GM12892 (cell line): ENCODE measurements around the gene PPM1H.
"Not testable (repeated sequence)": the region's sequence is repeated elsewhere in the genome, so short reads cannot be mapped to it uniquely, and the experiment has no call there.

Source experiments
- DNase-seq: peaks from one replicate; pipeline ENCODE4 v3.0.0; 2011; ENCODE audit not compliant: insufficient read length
- FAIRE-seq: peaks from 2 replicates; lab custom pipeline; 2011; peaks lifted over from hg19 to GRCh38; lab: Jason Lieb, UNC
- POLR2A ChIP-seq: IDR thresholded peaks from 2 replicates; pipeline ENCODE4 v1.6.1; 2011; ENCODE audit warnings: low read depth, low read length, control low read depth
- POLR2AphosphoS5 ChIP-seq: IDR thresholded peaks from 2 replicates; pipeline ENCODE4 v1.6.1; 2011; ENCODE audit warnings: low read depth, low read length, control low read depth
- TAF1 ChIP-seq: IDR thresholded peaks from 2 replicates; pipeline ENCODE4 v1.6.1; 2011; ENCODE audit warnings: low read depth, mild to moderate bottlenecking, control low read depth, low read length, borderline replicate concordance

PPM1H gene

DNA sequence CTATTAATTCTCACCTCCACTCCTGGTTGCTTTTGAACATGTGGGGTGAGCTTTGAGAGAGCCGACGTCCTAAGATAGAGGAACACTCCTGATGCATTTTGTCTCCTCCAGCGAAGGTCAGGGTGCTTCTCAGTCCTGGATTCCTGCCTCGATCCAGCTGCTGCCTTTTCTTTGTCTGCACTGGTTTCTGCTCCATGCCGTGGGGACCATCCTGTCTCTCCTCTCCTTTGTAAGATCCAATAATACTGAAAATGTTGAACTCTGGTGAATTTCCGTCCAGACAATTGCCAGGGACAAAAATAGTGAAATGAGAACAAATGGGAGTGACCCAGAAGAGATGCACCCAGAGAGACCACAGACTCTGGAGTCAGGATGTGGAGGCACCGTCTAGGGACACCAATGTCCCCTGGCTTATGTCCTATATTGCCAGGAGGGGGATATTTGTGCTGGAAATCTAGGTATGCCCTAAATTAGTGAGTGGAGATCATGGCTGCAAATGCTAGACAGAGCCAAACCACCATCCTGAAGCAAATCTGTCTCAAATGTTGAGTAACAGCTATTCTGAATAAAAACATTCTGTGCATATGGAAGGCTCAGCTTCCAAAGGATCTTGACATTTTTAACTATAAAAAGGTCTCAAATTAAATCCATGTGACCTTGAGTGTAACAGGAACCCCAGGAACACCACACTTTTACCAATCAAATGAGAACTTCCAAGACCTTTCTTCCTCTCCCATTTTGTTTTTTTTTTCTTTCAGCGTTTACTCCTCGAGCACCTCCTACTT, 170.9 kb downstream of the PPM1H start:
- DNase-seq, result no peak
- TF ChIP-seq POLR2A (no peak), POLR2AphosphoS5 (no peak), TAF1 (no peak)
- FAIRE-seq, result no peak

DNA sequence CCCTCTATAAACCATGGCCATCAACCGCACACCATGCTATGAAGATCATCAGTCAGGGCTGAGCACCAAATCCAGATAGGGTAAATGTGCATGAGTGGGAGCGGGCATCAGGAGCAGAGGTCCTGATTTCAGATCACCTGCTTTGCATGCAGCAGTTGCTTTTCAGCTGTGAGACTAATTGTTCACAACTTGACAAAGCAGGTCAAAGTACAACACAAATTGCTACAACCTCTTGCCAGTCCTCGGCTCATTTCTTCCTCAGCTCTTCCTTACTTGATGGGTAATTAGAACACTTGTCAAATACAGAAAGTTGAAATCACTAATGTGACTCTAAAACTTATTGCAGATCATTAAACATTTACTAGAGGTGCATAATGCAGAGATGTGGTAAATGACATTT, 171.6 kb downstream of the PPM1H start:
- FAIRE-seq, result no peak
- TF ChIP-seq TAF1 (no peak), POLR2AphosphoS5 (no peak), POLR2A (no peak)
- no peak for DNase-seq

DNA sequence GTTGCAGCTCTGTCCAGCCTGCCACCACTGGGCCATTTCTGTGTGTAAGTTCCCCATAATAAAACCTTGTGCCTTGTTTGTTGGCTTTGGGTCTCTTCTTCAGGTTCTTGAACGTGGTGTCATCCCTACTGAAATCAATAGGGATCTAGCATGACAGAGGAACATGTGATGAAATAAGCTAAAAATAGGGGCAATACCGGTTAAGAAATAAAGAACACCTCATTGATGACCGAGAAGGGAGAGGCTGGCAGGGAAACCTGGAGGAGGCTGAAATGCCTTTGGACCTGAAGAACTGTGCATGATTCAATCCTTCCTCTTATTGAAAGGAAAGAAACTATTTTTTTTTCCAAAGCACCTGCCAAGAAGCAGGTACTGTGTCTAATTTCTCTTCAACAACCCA, 172.3 kb downstream of the PPM1H start:
- no peak for FAIRE-seq
- TF ChIP-seq POLR2AphosphoS5, result no peak
- no peak for TF ChIP-seq TAF1
- no peak for TF ChIP-seq POLR2A

DNA sequence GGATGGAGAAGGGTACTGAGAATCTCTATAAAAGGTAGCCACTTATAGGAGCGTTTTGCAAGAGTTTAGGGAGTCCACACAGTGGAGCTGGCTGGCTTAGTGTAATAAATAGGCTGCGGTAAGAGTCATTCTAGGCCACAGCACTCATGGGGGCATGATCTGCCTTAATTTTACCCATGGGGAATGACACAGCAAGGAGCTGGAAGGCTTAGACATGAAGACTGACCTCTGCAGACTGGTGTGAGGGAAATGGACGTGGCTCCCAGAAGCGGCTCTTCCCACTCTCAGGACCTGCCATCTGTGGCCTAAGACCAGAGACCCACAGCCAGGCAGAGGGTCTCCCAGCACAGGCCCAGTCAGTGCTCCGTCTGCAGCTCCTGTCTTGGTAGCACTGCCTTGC, 173.3 kb downstream of the PPM1H start:
- DNase-seq (no peak), FAIRE-seq (no peak)
- TF ChIP-seq POLR2A, result no peak
- TF ChIP-seq POLR2AphosphoS5, result no peak
- no peak for TF ChIP-seq TAF1

More for the DNA sequence above, 172.3 kb downstream of the PPM1H start:
- DNase-seq, result no peak

DNA sequence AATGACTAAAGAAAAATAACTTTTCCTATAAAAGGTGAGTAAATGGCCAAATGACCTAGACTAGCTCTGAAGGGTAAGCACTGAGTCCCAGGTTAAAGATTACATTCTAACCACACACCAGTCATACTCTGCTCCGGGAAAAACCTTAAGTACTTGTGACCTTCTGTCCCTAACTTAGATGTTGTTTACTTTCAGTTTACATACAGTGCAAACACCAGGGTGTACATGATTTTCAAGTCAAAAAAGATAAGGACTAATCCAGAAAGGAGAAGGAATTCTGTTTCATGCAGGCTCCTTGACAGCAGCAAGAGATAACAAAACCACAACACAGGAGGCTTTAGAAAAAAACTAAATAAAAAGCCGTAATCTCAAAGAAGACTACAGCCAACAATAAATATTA, 174.2 kb downstream of the PPM1H start:
- TF ChIP-seq POLR2A (no peak), POLR2AphosphoS5 (no peak), TAF1 (no peak)
- no peak for DNase-seq
- peak; percentile 27 for FAIRE-seq

DNA sequence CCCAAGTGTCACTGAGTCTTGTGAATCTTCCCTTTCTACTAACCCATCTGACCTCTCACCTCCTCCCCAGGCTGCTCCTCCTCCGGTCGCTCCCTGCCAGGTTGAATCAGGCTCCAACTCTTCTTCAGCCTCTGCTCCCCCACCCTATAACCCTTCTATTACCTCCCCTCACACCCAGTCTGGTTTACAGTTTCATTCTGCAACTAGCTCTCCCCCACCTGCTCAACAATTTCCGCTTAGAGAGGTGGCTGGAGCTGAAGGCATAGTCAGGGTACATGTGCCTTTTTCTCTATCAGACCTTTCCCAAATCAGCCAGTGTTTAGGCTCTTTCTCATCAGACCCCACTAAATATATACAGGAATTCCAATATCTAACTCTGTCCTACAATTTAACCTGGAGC, 174.6 kb downstream of the PPM1H start:
- DNase-seq, FAIRE-seq: not testable (repeated sequence)

DNA sequence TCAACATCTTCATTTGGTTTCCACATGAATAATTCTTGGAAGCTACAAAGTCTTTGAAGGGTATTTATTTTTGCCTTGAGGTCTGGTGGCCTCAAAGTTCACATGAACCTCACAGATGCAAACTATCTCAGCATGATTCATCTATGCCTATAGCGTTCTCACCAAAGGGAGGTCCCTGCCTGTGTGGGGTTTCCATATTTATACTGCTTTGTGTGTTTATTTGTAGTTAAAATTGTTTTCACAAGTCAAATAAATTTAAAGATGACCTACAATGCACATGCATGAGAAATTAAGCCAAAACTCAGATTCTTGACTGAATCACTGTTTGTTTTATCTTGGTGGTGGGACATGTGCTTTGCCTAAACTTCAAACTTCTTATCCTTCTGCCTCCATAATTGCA, 176.7 kb downstream of the PPM1H start:
- DNase-seq (no peak), FAIRE-seq (no peak)
- no peak for TF ChIP-seq POLR2A
- TF ChIP-seq TAF1, result no peak

DNA sequence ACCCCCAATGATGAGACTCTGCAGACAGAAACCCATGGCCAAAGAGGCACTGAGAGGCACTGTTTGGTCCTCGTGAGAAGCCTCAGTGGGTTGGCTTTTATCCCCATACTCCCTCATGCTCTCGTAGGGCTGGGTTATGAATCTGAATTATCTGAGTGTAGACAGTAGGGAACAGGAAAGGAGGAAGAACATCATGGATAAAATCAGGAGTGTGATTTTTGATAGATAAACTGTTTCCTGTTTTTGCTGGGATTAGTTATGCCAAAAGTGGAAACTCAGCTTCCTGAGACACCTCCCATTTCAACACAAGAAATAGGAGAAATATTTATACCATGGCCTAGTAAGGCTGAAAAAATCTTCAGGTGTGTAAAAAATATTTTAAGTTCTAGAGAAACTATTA, 177.9 kb downstream of the PPM1H start:
- FAIRE-seq, result no peak
- DNase-seq, result no peak
- TF ChIP-seq POLR2A (no peak), TAF1 (no peak)

DNA sequence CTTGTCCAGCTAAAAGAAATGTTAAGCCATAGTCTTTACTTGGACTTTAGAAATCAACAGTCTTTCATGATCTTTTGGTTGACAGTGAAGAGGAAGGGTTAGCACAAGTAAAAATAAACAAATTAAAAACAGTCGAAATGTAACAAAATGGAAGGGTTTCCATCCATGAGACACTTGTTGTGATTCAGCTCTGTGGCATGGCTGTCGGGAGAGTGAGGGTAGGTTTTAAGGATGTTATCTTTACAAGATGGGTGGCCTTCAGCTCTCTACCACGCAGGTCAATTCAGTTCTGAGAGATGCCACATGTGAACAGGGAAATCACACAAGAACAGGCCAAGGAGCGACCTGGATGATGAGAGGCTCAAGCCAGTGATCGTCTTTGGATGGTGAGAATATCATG, 180.2 kb downstream of the PPM1H start:
- TF ChIP-seq POLR2A, result no peak
- no peak for TF ChIP-seq TAF1
- TF ChIP-seq POLR2AphosphoS5, result no peak

DNA sequence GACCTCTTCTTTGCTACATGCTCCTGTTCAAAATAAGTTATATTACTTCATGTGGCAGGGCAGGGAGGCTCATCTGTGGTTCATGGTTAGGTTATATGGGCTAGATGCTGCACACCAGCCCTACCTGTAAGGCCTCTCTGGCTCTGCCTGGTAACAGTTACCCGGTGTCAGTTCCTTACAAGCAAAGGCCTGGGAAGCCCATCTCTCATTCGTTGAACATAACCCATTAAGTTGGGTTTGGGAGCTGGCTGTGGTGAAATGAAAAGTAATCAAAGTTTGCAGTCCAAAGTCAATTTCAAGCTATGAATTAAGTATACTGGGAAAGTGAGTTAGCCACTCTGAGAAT, 183.2 kb downstream of the PPM1H start:
- FAIRE-seq, result peak; percentile 33
- no peak for DNase-seq

More for the DNA sequence above, 180.2 kb downstream of the PPM1H start:
- DNase-seq, result no peak
- no peak for FAIRE-seq

DNA sequence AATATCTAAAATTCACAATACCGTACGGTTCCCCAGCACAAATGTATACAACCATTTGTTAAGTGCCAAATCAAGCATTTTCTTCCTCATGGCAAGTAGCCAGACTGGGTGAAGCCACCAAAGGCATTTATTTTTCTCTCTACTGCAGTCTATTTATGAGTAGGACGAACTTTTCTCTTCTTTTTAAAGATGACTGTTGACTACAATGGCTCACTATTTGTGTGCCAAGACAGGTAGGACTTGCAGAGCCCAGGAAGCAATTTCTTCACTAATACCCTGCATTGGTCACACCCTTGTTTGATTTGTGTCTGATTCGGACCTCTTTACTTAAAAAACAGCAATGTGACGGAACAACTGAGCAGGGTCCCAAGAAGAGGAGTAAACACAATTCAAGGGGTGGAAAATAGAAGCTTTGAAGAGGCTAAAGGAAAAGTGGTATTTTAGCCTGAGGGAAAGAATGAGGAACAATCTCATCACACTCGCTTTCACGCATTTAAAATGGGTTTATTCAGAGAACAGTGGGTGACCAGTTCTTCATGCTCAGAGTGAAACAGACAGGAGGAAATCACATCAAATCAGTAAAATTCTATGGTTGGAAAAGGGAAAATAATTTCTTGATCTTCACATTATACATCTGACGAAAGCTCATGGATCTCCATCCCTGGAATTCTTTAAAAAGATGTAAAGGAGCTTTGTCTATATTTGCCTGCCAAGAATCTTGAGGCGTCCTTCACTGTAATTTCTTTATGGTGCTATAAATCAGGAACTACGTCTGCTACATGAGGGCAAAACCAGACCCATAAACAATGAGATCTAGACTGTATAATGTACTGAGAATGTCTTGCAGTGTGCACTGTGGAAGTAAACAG, 183.8 kb downstream of the PPM1H start:
- DNase-seq (no peak), FAIRE-seq (no peak)
- TF ChIP-seq TAF1 (no peak), POLR2A (no peak), POLR2AphosphoS5 (no peak)

More for the DNA sequence above, 183.2 kb downstream of the PPM1H start:
- no peak for TF ChIP-seq POLR2AphosphoS5
- no peak for TF ChIP-seq POLR2A
- TF ChIP-seq TAF1, result no peak

DNA sequence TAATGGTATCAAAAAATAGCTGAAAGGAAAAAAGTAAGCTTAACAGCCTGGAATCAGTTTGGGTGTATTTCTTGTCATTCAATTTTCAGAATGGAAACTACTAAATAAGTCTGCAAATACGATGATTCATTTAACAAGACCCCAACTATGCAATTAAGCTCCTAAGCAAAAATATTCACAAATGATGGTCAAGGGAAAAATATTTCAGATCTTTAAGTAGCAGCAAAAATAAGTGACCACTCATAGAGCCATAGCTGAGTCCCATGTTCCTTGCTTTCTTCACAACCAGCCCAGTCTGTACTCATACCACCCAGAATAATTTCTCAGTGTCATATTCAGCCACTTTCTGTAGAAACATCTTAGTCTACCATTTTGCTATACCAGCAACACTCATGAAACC, 185.4 kb downstream of the PPM1H start:
- FAIRE-seq, result no peak
- DNase-seq, result no peak
- TF ChIP-seq TAF1 (no peak), POLR2AphosphoS5 (no peak), POLR2A (no peak)

DNA sequence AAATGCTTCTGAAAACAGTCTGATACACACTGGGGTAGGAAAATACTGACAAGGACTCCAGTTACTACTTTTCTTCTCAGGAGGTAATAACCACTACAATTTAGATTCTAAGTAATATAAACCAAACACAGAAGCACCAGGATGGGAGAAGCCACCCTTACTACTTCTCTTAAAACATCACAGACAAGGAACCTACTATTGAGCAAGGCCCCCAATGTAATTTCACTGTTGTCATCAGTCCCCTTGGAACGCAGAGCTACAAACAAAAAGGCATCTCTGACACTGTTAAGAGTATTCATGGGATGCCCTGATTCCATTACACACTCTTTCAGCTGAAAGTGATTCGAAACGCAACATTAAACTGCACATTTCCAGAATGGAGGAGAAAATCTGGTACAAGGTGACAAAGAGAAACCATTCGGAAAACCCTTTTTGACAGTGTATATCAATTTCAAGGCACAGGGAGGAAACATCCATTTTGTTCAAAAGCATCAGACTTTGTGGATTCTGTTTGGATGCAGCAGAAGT, 185.9 kb downstream of the PPM1H start:
- TF ChIP-seq POLR2AphosphoS5 (no peak), POLR2A (no peak), TAF1 (no peak)
- DNase-seq (no peak), FAIRE-seq (no peak)
